GM20000 (cell line): ENCODE data around the gene LYPD6.

ENCODE experiments used
- DNase-seq: peaks from one replicate; pipeline ENCODE4 v3.0.0; 2012; ENCODE audit warnings: low spot score
- CTCF ChIP-seq: IDR thresholded peaks from 2 replicates; pipeline ENCODE4 v1.5.1; 2012; ENCODE audit warnings: mild to moderate bottlenecking, control low read depth; ENCODE audit errors: extremely low read depth, missing control alignments

The LYPD6 gene

GRCh38 chr2:149385350-149385749 lies 55.0 kb downstream of the LYPD6 start:
- no peak for TF ChIP-seq CTCF
- no peak for DNase-seq

- no peak for DNase-seq
- no peak for TF ChIP-seq CTCF
These were observed 57.0 kb downstream of the LYPD6 start for GRCh38 chr2:149387411-149387810.

GRCh38 chr2:149388120-149388816 lies 57.9 kb downstream of the LYPD6 start:
- no peak for TF ChIP-seq CTCF
- no peak for DNase-seq

DNA sequence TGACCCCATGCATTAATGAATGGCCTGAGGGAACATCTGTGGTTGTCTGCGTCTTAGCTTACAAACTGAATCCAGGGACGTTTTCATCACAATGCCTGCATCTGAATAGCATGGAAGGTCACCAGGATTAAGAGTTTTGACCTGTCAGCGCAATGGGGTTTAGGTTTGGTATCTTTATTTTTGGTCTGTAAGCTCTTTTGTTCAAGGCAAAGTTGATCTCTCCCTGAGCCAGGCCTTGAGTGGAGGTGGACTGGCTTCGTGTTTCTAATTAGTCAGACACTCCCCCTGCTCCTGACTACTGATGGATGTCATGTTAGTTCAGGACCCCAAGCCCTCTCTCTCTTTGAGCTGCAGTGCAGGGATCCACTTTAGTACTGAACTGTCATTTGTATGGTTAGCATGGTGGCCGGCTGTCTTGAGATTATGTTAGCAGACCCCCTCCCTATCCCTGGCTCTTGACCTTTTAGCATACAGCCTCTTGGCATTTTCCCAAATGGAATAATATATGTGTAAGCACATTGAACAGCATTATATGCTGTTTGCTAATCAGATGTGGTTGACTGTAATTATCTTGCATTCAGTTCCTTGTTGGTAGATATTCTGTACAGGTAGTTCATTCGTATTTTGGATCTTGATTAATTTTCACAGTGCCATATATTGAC lies 59.2 kb downstream of the LYPD6 start:
- no peak for TF ChIP-seq CTCF
- DNase-seq, result no peak

DNA sequence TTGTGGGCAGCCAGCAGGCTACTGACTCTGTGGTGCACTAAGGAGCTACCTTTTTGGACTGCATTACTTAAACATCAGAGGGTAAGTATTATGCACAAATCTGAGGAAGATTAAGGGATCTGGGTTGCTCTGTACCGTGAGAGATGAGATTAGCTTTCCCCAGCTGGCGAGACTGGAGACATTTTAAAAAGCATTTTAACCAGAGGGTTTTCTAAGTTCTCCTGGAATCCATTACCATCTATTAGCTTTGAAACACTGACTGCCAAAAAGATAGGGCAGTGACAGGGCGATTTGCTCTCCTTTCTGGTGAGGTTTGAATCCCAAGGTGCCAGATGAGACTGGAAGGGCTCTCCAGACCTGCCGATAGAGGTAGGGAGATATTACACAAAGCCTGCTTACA lies 63.2 kb downstream of the LYPD6 start:
- no peak for TF ChIP-seq CTCF
- no peak for DNase-seq

GRCh38 chr2:149394864-149395263 lies 64.5 kb downstream of the LYPD6 start:
- DNase-seq, result no peak
- TF ChIP-seq CTCF, result no peak

DNA sequence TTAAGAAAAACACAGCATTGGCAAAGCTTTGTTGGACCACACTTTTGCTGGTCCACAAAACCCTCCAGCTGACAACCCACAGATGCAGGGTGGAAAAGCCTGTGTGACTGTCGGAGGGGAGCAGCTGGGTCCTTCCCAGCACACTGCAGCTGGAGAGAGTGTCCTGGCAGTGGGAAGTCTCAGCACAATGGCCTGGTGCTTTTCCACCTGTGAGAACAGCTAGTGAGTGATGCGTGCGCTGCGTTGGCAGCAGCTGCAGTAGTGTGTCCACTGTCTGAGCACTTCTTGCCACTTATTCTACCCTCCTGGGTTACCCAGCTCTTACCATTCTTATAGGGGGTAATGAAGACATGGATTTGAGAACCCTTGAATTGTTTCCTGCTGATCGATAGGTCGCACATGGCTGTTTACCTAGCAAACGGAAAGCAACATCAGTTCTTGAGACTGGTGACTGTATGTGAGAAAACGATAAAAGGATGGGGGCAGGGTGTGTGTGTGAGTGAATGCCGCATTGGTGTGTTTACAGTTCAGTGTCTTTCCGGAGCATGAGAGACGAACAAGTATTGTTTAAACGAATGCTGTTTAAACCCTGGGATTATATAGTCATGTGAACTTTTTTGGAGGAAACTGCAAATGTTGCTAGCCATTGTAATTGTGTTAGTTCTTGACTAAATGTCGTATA lies 69.7 kb downstream of the LYPD6 start:
- no peak for TF ChIP-seq CTCF
- no peak for DNase-seq
